ENCODE results near the gene MS4A10.

Gene MS4A10

DNA sequence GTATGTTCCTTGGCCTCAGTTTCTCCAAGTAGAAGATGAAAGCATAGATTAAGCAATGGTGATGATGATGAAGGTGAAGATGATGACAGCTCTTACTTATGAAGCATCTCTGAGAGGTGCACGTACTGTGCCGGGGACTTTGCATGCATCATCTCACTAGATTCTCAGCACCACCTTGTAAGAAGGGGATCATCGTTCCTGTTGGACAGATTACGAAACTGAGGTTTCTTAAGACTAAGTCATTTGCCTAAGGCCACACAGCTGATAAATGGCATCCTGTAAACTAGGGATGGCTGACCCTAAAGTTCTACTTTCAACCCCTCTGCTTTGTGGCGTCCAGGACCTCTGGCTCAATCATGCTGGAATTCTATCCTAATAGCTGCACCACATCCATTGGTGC, 19.8 kb upstream of the MS4A10 start:
- no peak for FAIRE-seq
- no peak for DNase-seq (ENCODE audit: low spot score)

DNA sequence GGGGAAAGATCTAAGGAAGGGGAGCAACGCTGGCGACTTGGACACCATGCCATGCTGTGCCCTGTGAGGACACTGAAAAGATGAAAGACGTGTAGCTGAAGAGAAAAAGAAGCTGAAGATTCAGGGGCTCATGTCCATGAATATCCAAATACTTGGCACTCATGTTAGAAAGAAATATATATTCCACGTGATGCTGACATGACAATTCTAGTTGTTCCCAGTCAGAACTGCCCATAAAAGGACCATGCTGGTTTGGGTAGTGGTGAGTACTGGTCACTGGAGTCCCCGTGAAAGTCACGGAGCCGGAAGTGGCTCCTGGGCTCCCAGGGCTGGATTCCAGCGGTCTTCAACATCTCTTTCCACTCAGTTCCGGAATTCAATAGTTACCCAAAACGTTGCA, 18.6 kb upstream of the MS4A10 start:
- no peak for DNase-seq (ENCODE audit: low spot score)
- no peak for FAIRE-seq

DNA sequence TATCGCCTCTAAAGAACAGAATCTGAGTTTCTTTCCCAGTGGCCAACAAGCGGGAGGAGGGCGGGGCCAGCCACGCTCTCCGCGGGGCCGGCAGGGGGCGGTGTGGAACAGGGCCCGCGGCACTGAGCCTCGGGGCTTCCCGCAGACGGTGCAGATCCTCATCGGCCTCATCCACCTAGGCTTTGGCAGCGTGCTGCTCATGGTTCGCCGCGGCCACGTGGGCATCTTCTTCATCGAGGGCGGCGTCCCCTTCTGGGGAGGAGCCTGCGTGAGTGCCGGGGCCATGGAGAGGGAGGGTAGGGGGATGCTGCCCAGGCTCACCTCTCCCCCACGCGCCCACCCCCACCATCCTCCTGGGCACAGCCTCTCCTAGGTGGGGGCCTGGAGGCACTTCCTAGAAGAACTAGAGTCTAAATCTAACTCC, 17.7 kb upstream of the MS4A10 start:
- DNase-seq (ENCODE audit: low spot score) (no peak), FAIRE-seq (no peak)

DNA sequence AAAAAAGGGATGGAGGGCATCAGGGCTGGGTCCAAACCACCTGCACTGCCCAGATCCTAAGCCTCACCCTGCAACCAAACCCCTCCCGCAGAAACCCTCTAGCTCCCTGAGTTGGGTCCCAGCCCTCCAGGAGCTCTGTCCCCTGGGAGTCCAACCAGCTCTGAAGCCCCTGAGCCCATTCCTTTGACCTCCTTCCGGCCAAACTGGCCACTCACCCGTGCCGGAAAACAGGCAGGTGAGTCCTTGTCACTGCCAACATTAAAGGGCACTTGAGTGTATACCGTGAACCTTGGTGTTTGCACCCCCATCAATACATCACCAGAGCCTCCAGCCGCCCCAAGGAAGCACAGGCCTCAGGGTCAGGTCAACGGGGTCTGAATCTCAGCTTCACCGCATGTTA, 16.9 kb upstream of the MS4A10 start:
- no peak for FAIRE-seq
- no peak for DNase-seq (ENCODE audit: low spot score)

DNA sequence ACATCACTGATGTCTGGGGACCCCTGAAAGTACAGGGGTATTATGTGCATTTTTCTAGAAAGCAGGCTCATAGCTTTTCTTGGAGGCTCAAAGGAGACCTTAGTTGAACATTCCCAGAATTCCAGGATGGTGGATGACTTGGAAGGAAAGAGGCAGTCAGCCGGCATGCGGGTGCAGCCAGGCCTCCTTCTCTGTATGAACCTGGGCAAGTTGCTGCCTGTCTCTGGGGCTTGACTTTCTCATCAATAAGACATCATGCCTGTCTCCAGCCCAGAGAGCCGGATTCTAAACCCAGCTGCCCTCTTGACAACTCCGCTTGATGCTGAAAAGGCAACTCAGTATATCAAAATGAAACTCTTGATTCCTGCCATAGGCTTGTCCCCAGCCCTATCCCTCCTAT, 15.9 kb upstream of the MS4A10 start:
- FAIRE-seq (no peak), DNase-seq (ENCODE audit: low spot score) (no peak)

DNA sequence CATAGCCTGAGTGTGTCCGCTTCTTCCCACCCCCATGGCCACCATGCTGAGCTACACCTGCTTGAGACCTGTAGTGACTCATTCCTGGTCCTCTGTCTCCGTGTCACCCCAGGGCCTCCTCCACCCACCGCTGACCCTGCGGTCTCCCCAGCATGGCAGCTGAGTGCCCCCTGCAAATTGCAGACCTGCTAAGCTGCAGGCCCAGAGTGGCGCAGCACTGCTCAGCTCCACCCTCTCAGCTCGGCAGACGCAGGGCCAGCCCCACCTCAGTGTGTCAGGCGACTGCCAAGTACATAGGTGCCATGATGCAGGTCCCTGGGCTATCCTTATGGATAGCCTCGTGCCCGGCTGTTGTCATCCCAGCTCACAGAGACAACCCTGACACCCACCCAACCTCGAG, 15.3 kb upstream of the MS4A10 start:
- DNase-seq (ENCODE audit: low spot score) (no peak), FAIRE-seq (no peak)

DNA sequence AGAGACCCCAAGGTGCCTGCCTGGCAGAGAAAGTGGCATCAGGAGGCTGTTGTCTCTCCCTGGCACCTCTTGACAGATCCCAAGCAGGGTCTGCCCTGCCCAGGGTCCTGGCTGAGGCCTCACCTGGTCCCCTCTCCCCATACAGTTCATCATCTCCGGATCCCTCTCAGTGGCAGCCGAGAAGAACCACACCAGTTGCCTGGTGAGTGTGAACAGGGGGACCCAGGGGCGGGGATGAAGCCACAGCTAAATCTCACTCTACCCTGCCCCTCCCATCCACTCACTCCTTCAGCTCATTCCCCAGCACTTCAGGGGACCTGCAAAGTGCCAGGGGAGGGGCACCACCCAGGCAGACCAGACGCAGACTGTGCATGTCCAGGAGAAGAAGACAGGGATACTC, 14.0 kb upstream of the MS4A10 start:
- no peak for FAIRE-seq
- no peak for DNase-seq (ENCODE audit: low spot score)

DNA sequence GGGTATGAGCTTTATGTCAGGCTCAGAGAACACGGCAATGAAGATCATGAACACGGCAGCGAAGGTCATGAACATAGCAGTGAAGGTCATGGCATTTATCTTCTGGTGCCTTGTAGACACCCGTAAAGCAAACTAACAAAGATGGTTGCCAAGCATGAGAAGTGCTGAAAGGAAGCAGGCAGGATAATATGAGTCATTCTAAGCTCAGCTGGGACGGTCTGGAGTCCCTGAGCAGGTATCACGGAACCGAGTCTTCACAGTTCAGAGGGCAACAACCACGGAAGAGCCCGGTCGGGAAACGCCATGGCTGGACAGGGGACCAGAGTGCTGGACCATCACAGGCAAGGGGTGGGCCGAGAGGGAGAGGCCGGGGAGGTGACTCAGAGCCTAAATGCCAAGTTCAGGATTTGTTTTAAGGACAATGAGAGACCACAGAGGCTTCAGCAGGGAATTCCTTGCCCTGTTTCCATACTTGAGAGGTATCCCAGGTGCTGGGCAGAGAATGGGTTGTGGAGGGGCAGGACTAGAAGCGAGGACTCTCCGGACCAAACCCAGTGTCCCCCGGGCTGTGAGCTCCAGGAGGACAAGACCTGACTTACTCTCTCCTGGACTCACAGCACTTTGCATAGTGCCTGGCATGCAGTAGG, 13.1 kb upstream of the MS4A10 start:
- FAIRE-seq: no peak
- peak; percentile 43 for DNase-seq (ENCODE audit: low spot score)

DNA sequence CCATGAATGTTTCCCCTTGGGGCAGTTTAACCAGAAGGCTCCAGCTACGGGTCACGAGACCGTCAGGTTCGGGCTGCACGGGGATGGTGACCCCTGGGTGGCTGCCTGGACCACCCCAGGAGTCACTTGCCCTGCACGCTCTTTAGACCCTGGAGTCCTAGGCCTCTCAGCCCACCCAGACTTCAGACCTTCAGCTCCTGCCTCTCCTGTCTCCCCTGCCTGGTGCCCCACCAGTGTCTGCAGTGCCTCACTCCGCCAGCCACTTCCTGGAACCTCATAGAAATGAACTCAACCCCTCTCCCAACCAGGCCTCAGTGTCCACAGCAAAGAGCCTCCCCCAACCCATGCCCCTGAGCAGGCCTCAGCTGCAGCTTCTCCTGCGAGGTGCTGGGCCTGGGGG, 12.5 kb upstream of the MS4A10 start:
- FAIRE-seq (no peak), DNase-seq (ENCODE audit: low spot score) (no peak)

DNA sequence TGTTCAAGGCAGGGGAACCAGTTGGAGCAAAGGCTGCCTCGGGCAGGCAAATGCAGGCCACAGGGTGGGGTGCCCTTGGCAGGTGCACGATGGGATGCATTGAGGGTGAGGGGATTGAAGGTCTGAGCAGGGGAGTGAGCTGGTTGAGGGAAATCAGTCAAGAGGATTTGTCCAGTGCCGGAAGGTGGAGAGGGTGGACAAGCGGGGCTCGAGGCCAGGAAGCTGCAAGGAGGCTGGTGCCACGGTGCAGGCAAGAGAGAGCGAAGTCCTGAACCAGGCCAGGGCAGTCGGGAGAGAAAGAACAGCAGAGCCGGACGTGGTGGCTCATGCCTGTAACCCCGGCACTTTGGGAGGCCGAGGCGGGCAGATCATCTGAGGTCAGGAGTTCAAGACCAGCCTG, 10.4 kb upstream of the MS4A10 start:
- no peak for FAIRE-seq
- no peak for DNase-seq (ENCODE audit: low spot score)

DNA sequence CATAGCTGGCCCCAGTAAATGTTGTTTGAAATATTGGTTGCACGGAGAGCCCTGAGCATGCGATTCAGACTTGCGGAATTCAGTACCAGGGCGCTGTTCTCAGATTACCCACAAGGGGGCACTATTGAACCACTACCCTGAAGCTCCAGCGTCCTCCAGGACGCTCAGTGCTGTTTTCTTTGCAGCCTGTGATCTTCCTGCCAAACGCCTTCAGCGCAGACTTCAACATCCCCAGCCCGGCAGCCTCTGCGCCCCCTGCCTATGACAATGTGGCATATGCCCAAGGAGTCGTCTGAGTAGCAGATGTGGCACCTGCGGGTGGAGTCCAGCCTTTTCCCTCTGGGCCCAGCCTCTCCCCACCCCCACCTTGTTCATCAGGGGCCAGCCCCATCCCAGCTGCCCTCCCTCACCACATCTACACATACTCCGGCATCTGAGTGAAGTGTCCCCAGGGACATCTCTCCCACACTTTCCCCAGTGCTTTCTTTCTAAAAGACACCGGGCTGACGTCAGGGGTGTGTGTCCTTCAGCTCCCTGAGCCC, 9.6 kb upstream of the MS4A10 start:
- FAIRE-seq (no peak), DNase-seq (ENCODE audit: low spot score) (peak; percentile 87)

DNA sequence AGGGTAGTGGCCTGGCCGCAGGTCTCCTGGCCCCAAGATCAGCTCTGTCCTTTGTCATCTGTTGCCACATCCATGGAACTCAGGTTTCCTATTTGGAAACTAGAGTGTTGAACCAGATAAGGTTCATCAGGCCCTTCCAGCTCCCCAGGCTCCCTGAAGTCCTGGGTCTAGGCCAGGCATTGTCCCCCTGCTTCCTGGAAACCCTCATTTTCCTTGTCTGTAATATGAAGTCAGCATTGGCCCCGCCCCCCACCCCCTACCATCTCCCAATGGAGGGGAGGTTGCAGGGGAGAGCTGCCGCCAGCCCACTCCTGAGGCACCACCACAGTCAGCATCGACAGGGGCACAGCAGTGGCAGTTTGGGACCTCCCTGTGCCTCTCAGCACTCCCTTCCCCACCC, 9.0 kb upstream of the MS4A10 start:
- FAIRE-seq (no peak), DNase-seq (ENCODE audit: low spot score) (no peak)

DNA sequence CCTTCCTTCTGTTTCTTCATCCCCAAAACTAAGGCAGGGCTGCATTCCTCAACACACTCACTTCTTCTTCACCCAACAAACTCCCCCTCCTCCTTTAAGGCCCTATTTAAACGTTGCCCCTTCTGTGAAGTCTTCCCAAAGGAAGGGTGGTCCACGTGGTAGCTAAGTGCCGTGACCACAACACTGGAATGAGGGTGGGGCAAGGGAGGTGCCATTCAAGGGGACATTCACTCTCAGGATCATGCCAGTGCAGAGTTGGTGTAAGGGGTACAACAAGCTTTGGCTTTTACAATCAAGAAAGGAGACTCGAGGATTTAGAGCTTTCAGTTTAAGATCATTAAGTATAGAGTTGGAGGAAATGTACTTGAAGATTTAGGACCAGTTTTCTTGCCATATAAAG, 8.0 kb upstream of the MS4A10 start:
- DNase-seq (ENCODE audit: low spot score): no peak
- no peak for FAIRE-seq

DNA sequence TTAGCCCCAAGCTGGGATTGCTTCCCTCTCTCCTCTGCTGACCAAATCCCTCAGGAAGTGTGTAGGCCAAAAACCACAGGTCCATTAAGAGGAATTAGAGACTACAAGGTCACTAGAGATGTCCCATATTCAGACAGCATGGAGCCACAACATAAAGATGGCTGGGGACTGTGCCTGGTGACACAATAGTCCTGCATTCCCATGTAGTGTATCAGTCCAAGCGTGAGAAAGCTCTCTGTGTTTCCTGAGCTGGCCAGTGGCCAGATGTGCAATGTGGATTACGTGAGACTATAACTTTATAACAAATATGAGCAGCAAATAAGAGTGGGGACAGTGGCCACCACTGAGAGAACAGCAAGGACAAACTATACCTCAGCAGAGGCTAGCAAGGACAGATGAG, 7.6 kb upstream of the MS4A10 start:
- FAIRE-seq: peak; percentile 56

DNA sequence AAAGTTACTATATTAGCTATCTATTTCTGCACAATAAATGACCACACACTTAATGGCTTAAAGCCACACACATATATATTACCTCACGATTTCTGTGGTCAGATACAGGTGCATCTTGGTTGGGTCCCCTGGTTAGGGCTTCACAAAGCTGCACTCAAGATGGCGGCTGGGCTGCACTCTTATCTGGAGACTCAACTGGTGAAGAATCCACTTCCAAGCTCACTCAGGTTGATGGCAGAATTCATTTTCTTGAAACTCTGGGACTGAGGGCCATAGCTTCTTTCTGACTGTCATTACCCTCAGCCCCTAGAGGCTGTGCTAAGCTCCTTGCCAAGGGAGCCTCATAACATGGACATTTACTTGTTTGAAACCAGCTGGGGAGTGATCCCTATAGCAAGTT, 5.1 kb upstream of the MS4A10 start:
- no peak for DNase-seq (ENCODE audit: low spot score)
- FAIRE-seq: no peak

More for the DNA sequence above, 7.6 kb upstream of the MS4A10 start:
- peak; percentile 70 for DNase-seq (ENCODE audit: low spot score)

DNA sequence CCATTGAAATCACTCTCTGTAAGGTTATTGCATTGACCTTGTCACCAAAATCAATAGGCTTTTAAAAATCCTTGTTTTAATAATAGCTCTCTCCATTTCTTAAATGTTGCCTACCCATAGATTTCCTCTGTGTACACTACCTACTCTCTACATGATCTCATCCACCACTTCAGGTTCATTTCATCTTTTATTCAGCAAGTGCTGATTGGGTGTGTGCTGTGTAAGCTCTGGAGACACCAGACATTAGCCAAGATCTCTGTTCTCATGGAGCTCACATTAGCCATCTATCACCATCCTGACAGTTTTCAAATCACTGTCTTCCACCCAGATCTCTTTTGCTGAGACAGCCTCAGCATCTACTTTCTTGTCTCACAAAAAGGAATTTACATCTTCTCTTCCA, 4.4 kb upstream of the MS4A10 start:
- no peak for FAIRE-seq
- DNase-seq (ENCODE audit: low spot score): no peak

DNA sequence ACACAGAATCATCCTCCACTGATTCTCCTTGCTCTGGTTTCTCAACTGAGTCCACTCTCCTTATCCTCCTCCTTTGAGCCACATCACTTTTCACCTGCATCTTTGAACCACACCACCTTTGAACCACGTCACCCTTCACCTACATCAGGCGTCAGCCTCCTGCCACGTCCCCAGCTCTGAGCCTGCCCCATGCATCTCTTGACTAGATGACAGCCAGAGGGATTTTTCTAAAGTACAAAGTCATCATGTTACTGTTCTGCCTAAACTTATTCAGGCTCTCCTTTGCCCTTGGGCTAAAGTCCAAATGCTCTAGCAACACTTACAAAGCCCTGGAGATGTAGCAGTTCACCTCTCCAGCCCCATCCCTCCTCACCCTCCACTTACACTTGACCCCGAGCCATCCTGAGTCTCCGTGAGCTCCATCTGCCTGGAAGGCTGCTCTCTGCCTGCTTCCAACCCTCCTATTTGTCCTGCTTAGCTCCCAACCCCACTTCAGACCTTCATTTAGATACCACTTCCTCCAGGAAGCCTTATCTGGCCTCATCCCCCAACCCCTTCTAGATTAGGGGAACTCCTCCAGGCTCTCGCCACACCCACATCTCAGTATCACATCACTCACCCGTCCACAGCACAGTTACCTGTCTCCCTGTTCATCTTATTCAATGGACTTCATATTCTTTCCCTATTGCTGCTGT, 3.7 kb upstream of the MS4A10 start:
- no peak for DNase-seq (ENCODE audit: low spot score)
- FAIRE-seq: no peak

DNA sequence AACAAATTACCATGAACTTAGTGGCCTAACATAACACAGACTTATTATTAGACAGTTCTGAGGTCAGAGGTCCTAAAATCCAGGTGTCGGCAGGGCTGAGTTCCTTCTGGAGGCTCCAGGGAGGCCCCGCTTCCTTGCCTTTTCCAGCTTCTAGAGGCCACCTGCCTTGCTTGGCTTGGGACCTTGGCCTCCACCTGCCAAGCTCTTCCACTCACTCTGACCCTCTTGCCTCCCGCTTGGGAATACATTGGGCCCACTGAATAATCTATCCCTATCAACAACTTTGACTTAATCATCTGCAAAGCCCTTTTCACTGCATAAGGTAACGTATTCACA, 3.2 kb upstream of the MS4A10 start:
- no peak for FAIRE-seq

DNA sequence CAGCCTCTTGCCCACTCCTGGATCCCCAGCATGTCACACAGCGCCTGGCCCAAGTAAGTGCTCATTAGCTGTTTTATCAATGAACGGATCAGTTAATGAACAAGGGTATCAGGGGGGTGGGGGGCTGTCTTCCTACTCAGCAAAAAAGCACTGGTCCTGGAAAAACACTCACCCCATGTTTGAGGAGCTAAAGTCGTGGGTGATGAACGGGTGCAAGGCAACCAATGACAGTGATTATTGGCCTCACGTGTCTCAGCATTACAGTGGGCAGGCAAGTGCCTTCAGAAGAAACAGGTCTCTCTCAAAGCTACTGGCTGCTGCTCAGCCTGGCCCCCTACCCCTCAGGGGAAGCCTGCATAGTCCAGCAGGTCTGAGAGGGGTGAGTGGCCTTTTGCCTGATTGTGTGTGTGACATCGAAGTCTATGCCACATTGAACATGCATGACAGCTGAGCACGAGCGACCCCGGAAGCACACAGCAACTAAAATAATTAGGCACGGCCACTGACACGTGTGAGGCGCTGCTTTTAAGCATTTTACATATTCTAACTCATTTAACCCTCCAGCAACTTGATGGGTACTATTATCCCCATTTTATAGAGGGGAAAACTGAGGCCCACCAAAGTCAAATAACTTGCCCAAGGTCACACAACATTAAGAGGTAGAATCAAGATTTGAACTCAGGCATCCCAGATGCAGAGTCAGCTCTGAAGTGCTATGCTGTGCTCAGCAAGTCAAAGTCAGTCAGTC, 2.6 kb upstream of the MS4A10 start:
- no peak for DNase-seq (ENCODE audit: low spot score)
- FAIRE-seq: peak; percentile 9

More for the DNA sequence above, 3.2 kb upstream of the MS4A10 start:
- no peak for DNase-seq (ENCODE audit: low spot score)

DNA sequence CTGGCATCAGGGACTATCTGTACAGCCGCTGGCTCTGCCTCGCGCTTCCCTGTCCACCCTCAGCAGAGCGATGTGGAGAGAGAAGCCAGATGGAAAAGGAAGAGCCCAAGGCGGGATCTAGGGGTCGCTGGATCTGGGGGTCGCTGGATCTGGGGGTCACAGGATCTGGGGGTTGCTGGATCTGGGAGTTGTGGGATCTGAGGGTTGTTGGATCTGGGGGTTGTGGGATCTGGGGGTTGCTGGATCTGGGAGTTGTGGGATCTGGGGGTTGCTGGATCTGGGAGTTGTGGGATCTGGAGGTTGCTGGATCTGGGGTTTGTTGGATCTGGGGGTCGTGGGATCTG, 2.0 kb upstream of the MS4A10 start:
- FAIRE-seq: no peak

DNA sequence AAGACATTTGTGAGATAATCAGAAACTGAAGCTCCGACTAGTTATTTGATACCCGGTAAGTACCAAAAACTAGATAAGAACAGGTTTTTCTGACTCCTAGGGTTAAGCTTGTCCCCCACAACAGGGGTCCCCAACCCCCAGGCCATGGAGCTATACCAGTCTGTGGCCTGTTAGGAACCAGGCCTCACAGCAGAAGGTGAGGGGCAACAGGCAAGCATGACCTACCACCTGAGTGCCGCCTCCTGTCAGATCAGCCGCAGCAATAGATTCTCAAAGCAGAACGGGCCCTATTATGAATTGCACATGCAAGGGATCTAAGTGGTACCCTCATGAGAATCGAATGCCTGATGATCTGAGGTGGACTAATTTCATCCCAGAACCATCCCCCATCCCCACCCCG, 1.2 kb upstream of the MS4A10 start:
- FAIRE-seq: no peak
- no peak for DNase-seq (ENCODE audit: low spot score)

More for the DNA sequence above, 2.0 kb upstream of the MS4A10 start:
- no peak for DNase-seq (ENCODE audit: low spot score)

DNA sequence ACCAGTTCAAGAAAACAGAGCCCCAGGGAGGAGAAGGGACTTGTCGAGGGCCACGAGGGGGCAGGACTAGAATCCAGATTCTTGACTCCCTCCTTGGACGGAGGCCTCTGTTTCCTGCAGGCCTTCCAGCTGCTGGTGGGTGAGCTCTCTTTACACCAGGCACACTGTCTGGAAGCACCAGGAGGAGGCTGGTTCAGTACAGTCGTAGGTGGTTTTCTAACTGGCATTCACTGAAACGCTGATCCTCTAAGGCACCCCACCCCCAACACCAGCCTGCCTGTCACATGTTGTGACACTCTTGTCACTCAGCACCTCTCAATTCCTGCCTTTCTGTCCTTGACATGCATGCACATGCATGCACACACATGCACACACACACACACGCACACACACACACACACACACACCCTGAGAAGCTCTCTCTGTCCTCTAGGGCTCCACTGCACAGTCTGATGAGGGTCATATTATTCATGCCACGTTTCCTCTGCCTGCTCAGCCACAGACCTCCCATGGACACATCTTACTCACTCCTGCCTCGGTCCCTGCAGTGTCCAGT, 751 bp downstream of the MS4A10 start:
- no peak for FAIRE-seq
- no peak for DNase-seq (ENCODE audit: low spot score)

All from urothelium cell line (cell line).